ENCODE data around the gene FNDC10.

The FNDC10 gene

DNA sequence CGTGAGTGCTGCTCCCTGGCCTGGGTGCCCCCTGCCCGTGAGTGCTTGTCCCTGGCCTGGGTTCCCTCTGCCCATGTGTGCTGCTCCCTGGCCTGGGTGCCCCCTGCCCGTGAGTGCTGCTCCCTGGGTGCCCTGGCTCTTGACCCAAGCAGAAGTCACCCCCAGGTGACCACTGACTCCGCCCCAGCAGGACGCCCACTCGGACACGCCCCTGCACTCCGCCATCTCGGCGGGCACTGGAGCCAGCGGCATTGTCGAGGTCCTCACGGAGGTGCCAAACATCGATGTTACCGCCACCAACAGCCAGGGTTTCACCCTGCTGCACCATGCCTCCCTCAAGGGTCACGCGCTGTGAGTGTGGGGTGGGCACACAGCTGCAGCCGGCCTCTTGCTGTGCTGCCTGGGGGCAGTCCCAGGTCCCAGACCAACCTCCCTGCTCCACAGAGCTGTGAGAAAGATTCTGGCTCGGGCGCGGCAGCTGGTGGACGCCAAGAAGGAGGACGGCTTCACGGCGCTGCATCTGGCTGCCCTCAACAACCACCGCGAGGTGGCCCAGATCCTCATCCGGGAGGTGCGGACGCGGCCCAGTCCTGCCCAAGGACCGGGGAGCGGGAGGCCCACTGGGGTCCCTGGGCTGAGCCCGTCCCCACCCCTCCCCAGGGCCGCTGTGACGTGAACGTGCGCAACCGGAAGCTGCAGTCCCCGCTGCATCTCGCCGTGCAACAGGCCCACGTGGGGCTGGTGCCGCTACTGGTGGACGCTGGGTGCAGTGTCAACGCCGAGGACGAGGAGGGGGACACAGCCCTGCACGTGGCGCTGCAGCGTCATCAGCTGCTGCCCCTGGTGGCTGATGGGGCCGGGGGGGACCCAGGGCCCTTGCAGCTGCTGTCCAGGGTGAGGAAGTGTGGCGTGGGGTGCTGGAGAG lies 28.2 kb upstream of the FNDC10 start:
- no peak for DNase-seq (ENCODE audit: low read depth)

DNA sequence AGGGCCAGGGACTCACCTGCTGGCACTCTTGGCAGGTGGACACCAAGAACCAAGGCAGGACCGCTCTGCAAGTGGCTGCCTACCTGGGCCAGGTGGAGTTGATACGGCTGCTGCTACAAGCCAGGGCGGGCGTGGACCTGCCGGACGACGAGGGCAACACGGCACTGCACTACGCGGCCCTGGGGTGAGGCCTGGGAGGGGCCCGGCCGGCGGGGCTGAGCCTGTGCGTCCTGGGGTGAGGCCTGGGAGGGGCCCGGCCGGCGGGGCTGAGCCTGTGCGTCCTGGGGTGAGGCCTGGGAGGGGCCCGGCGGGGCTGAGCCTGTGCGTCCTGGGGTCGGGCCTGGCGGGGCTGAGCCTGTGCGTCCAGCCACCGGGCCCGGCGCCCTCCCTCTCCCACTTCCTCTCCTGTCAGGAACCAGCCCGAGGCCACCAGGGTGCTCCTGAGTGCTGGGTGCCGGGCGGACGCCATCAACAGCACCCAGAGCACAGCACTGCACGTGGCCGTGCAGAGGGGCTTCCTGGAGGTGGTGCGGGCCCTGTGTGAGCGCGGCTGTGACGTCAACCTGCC lies 27.4 kb upstream of the FNDC10 start:
- DNase-seq (ENCODE audit: low read depth): no peak

DNA sequence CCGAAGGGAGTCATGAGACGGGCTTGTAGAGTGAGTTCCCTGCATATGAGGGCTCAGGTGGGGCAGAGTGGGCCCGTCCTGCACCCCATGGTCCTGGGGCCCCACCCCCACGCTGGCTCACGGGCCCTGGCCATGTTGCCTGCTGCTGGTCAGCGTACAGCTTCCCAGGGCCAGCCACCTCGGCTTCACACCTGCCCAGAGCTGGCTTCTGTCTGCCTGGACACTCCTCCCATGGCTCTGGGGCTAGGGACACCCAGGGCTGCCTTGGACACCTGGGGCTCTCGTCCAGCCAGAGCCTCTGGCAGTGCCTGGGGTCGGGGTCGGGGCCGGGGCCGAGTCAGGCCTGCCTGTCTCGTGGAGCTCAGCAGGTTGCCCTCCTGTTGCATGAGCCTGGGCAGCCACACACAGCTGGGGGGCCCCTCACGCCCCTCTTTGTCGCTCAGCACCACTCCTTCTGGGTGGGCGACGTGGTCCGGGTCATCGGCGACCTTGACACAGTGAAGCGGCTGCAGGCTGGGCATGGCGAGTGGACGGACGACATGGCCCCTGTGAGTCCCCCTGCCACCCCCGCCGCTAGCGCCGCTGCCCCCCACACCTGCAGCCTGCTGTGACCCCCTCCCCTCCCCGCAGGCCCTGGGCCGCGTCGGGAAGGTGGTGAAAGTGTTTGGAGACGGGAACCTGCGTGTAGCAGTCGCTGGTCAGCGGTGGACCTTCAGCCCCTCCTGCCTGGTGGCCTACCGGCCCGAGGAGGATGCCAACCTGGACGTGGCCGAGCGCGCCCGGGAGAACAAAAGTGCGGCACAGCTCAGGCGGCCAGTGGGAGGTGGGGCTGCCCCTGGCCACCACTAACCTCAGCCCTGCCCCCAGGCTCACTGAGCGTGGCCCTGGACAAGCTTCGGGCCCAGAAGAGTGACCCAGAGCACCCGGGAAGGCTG lies 26.5 kb upstream of the FNDC10 start:
- no peak for DNase-seq (ENCODE audit: low read depth)

DNA sequence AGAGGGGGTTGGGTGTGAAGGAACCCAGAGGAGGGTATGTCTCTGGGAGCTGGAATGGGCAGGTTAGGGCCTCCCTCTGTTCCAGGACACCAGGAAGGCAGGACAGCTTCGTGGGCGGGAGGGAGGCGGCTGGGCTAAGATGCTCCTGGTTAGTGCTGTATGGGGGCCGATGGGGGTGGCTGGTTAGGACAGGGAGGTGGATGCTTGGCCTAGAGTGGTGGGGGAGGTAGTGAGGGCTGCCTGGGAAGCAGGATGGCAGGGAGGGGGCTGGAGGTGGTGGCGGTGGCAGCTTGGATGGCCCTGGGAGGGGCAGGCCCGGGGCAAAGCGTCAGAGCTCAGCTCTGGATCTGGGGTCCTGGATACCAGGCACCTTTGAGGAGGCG lies 25.9 kb upstream of the FNDC10 start:
- no peak for DNase-seq (ENCODE audit: low read depth)

DNA sequence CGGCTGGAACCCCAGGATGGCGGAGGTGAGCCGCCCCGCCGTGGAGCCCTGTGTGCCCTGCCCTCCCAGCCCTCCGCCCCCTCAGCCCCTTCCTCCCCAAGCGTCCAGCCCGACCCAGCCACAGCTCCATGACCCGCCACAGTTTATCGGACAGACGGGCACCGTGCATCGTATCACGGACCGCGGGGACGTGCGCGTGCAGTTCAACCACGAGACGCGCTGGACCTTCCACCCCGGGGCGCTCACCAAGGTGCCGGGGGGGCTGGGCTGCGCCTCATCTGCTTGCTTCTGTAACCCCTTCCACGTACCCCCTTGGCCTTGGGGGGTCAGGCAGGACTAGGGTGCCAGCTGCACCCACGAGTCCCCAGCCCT lies 25.5 kb upstream of the FNDC10 start:
- no peak for DNase-seq (ENCODE audit: low read depth)

DNA sequence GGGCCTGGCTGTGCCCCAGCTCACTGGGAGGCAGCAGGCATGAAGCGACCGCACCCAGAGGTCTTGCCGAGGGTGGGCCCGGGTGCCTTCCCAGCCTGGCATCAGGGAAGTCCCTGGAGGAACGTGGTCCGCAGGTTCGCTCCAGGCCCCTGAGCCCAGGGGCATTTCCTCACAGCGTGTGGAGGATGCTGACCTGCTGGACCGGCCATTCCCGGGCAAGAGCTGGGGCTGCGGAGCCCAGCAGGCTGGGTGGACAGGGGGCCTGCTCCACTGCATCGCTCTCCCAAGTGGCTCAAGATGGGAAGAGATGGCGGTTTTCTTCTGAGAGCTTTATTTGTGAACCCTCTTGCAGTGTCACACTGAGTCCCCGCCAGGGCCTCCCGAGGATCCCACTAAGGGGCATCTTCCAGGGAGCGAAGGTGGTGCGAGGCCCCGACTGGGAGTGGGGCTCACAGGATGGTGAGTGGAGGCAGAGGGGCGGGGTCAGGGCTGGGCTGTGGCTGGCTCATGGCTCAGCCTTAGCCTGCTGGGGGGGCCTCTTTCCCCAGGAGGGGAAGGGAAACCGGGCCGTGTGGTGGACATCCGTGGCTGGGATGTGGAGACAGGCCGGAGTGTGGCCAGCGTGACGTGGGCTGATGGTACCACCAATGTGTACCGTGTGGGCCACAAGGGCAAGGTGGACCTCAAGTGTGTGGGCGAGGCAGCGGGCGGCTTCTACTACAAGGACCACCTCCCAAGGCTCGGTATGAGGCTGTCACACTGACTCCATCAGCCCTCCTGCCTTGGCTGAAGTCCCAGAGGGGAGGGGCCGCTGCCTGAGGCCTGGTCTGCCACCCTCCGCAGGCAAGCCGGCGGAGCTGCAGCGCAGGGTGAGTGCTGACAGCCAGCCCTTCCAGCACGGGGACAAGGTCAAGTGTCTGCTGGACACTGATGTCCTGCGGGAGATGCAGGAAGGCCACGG lies 24.8 kb upstream of the FNDC10 start:
- no peak for DNase-seq (ENCODE audit: low read depth)

DNA sequence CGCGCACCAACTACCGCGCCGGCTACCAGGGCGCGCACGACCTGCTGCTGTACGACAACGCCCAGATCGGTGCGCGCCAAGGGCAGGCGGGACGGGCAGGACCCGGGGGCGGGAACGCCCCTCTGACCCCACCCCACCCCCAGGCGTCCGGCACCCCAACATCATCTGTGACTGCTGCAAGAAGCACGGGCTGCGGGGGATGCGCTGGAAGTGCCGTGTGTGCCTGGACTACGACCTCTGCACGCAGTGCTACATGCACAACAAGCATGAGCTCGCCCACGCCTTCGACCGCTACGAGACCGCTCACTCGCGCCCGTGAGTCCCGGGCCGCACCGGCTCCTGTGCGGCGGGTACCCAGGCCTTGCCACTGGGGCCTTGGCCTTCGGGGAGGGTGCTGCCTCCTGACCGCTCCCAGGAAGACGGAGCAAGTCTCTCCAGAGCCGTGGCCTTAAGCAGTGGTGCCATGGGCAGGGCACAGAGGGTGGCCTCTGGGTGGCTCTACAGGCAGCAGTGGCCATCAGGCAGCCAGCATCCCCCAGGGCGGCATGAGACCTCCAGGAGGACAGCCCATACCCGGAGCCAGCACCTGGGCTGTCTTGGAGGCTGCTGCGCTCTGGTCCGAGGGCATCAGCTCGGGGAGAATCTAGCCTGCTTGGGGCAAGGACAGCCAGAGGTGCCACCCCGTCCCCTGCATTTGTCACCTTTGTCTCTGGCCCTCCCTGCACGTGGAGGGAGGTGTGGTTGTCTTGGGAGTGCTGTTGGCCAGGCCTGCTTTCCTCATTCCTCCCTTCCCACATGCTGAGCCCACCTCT lies 23.9 kb upstream of the FNDC10 start:
- no peak for DNase-seq (ENCODE audit: low read depth)

DNA sequence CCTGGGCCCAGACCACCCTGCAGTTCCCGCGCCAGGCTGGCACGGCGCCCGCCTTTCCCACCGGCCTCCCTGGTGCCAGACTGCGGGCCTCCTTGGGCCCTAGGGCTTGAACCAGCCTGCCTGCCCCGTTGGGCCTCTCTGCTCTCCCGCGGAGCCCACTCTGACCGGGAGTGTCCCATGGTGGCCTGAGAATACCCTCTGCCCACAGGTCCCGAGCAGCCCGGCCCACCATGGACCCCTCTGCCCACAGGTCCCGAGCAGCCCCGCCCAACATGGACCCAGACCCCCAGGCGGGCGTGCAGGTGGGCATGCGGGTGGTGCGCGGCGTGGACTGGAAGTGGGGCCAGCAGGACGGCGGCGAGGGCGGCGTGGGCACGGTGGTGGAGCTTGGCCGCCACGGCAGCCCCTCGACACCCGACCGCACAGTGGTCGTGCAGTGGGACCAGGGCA lies 23.3 kb upstream of the FNDC10 start:
- no peak for DNase-seq (ENCODE audit: low read depth)

DNA sequence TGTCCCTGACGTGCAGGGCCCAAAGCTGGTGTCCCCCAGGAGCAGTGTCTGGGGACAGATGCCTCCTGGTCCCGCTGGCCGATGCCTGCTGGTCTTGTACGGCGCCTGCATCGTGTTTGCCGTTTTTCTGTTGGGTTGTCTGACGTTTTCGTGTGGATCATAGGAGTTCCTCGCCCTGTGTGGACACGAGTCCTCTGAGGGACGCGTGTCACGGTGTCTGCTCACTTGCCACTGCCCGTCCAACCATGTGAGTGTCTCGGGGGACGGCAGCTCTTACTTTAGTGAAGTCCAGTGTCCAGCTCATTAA lies 22.8 kb upstream of the FNDC10 start:
- DNase-seq (ENCODE audit: low read depth): no peak

DNA sequence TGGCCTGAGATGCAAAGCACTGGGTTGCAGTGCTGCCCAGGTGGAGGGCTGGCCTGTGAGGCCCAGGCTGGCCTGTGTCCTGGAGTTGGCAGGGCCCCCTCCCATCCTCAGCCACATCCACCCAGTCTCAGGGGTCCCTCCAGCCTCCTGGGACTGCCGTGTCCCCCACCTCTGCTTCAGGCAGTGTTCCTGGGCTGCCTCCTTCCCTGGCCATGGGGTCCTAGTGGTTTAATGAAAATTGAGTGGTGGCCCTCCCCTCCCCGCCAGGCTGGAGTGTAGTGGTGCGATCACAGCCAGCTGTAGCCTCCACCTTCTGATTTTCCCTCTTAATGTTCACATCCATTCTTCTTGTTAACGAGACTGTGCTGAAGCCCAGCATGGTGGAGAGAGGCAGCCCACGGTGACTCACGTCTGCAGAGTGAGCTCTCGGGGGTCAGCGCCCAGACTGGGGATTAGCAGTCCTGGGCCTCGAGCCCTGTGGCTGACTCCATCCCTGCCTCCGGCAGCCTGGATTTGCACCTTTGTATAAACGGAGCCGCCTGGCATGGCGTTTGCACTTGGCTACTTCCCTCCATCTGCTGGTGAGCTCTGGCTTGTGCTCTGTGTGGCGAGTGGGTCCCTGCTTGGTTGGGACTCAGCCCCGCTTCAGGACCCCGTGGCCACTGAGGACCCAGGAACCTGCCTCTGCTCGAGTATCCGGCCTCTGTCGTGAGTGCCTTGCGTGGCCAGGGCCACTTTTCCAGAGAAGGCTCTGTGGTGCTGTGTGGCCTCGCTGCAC lies 22.3 kb upstream of the FNDC10 start:
- peak; percentile 26 for DNase-seq (ENCODE audit: low read depth)

DNA sequence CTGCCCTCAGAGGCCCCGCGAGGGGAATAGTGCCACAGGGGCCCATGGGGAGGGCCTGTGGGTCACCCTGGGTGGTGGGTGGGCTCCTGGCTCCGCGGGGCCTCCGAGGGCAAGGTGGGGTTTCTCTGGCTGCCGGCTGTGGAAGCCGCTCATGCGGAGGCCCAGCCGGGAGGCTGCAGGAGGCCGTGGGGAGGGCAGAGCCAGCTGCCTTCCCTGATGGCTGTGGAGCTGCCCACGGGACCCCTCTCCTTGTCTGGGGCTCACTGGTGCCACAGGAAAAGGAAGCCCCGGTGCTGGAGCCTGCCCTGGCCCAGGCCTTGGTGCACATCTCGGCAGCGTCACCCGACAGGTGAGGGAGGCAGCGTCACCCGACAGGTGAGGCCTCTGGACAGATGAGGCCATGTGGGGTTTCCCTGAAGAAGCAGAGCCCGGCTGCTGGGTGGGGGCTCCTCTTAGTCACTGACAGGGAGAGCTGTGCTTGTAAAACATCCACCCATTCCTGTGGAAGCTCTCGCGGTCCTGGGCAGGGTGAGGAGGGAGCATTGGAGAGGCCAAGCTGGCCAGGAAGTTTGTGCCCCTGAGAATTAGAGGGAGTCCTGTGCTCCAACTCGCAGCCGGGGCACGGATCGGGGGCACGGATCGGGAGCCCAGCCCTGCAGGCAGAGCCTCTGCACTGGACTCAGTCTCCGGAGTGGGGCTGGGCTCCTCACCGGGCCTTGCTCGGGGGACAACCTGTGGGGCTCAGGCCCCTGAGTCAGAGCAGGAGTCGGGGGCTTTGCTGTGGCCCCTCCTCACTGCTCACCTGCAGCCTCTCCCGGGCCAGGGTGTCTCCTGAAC lies 21.5 kb upstream of the FNDC10 start:
- no peak for DNase-seq (ENCODE audit: low read depth)

DNA sequence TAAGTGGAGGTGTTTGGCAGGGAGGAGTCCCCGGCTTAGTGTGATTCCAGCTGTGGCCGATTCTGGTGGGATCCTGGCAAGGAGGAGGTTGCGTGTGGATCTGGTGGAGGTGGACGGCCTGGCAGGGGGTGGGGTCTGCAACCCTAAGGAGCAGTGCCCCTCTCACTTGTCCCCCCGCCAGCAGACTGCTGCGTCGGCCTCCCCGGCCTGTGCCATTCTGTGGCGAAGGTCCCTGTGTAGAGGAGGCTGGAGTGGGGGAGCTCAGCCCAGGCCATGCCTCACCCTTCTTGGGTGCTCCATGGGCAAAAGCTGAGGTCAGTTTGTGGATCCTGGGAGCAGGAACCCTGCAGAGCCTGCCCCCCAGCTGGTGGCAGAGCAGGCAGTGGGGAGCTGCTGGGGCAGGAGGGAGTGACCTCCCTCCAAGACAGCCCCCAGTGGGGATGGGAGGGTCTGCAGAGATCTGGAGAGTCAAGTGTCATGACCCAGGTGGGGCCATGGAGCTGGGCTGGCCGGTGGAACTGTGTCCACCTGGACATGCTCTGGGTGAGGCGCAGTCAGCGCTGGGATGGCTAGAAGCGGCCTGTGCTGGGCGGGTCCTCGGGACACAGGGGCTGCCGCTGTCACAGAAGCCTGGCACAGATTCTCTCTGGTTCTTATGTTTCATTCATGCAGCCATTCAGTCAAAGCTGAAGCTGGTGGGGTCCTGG lies 20.7 kb upstream of the FNDC10 start:
- no peak for DNase-seq (ENCODE audit: low read depth)

DNA sequence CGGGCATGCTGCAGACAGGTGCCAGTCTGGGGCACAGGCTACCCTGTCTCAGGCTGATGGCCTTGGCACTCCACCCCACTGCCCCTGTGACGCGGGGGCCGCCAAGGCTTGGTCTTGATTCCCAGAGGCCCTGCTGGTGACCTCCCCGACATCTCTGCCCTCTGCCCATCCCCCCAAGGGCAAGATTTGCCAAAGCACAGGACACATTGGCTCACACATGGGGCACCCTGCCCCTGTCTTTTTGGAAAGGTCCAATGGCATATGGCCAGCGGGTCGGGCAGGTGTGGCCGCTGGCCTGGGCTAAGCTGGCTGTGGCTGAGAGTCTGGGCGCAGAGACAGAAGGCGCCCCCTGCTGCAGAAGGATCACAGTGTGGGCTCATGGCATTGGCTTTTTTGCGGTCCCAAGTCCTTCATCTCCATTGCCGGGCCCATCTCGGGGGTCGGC lies 20.0 kb upstream of the FNDC10 start:
- DNase-seq (ENCODE audit: low read depth): no peak

DNA sequence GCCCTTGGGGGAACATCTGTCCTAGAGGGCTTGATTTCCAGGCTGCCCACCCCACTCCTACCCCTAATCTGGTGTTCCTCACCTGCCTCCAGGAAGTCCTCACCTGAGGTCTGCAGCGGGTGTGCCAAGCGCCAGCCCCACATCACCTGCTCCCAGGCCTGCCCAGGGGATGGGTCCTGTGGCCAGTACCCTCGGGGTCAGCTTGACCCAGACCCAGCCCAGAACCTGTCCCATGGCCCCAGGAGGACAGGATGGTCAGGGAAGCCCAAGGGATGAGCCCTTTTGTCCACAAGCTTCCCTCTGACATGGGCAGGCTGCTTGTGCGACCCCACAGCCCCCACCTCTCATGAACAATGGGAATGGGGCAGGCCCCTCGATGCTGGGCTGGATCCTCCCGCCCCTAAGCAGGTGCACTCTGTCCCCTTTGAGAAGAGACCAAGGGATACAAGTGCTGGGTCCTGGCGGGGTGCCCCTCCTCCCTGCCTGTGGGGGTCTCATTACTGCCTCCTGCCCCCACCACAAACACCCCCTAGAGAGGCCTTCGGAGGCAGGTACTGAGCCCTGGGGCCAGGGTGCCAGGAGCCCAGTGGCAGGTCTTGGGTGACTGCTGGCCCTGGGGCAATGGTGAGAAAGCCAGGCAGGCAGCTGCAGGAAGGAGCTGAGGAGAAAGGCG lies 18.6 kb upstream of the FNDC10 start:
- no peak for DNase-seq (ENCODE audit: low read depth)

DNA sequence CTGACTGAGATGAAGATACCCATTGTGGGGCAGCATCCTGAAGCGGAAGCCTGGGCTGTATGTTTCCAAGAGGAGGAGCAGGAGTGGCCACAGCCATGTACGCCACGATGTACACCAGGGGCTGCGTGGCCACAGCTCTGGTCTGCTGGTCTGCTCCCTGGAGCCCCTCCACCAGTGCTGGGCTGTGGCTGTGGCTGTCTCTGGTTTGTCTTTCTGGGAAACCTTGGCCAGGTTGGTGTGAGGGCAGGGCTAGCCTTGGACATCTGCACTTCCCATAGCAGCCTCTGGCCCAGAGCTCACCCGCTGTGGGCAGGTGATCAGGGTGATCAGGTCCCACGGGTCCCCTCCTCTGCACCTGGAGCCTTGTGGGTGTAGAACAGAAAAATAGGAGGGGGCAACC lies 18.0 kb upstream of the FNDC10 start:
- no peak for DNase-seq (ENCODE audit: low read depth)

DNA sequence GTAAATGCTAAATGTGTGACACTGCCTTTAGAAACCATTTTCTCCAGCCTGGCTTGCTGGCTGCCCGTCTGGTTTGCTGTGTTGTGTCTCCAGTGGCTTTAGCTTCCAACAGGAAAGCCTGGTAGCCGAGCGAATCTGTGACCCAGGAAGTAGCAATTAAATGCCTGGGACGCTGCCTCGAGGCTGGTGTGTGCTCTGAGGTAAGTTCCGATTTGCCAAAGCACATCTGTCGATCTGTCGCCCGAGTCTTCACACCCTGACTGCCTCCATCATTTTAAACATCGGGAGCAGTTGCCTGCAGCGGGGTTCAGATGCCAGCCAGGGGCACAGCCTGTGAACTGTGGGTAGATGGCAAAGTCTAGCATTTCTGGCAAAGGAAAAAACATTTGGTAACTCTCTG lies 17.6 kb upstream of the FNDC10 start:
- no peak for DNase-seq (ENCODE audit: low read depth)

DNA sequence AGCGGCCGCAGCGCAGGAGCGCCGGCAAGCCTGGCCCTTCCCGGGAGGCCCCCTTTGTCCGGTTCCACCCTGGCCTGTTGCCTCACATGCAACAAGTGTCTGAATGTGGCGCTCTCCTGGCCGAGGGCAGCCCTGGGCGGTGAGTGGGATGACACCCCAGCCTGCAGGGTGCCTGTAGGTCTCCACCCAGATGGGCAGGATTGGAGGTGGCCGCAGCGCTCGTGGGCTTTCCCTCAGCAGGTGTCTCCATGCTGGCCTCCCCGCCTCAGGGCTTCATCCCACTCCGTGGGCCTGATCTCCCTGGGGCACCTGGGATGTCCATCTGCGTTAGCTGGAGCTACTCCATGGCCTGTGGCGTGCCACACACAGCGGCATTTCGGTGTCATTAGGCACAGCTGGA lies 16.9 kb upstream of the FNDC10 start:
- no peak for DNase-seq (ENCODE audit: low read depth)

All from fibroblast of the conjunctiva (primary cell).